ENCODE results near the gene CTNNBL1. TPM values are rescaled to one million over a fixed set of nuclear protein-coding genes. Genes with fewer than 3 reads are reported as not detected.
A peak's percentile ranks its signal among the peaks of the same experiment; 100 is the strongest.

CTNNBL1 gene
- total RNA-seq, 1 experiment from 2014 or later = 64.4 TPM

DNA sequence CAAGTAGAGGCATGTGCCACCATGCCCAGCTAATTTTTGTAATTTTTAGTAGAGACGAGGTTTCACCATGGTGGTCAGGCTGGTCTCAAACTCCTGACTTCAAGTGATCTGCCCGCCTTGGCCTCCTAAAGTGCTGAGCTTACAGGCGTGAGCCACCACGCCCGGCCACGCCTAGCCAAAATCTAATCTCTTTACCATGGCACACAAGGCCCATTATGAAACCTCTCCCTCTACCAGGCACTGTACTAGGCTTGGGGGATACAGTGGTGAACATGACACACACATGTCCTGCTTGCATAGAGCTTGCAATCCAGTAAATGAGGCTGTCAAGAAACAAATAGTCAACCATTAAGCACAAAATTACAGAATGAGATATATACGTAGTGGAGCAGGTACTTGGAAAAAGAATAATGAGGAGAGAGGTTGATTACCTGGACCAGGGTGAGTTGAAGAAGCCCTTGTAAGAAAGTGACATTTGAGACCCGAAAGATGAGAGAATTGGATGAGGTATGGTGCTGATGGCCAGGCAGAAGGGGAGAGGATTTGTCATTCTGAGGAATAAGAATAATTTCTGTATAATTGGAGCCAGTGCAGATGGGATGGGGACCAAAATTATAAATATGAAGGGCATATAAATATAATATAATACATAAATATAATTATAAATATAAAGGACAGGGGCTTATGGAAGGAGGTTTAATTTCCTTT lies 1.2 kb upstream of the CTNNBL1 start (continued):
- TF ChIP-seq, protein P1, sequence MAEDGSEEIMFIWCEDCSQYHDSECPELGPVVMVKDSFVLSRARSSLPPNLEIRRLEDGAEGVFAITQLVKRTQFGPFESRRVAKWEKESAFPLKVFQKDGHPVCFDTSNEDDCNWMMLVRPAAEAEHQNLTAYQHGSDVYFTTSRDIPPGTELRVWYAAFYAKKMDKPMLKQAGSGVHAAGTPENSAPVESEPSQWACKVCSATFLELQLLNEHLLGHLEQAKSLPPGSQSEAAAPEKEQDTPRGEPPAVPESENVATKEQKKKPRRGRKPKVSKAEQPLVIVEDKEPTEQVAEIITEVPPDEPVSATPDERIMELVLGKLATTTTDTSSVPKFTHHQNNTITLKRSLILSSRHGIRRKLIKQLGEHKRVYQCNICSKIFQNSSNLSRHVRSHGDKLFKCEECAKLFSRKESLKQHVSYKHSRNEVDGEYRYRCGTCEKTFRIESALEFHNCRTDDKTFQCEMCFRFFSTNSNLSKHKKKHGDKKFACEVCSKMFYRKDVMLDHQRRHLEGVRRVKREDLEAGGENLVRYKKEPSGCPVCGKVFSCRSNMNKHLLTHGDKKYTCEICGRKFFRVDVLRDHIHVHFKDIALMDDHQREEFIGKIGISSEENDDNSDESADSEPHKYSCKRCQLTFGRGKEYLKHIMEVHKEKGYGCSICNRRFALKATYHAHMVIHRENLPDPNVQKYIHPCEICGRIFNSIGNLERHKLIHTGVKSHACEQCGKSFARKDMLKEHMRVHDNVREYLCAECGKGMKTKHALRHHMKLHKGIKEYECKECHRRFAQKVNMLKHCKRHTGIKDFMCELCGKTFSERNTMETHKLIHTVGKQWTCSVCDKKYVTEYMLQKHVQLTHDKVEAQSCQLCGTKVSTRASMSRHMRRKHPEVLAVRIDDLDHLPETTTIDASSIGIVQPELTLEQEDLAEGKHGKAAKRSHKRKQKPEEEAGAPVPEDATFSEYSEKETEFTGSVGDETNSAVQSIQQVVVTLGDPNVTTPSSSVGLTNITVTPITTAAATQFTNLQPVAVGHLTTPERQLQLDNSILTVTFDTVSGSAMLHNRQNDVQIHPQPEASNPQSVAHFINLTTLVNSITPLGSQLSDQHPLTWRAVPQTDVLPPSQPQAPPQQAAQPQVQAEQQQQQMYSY (CRISPR knock-in tag; IDR thresholded peaks at IDR 0.05) = no peak

DNA sequence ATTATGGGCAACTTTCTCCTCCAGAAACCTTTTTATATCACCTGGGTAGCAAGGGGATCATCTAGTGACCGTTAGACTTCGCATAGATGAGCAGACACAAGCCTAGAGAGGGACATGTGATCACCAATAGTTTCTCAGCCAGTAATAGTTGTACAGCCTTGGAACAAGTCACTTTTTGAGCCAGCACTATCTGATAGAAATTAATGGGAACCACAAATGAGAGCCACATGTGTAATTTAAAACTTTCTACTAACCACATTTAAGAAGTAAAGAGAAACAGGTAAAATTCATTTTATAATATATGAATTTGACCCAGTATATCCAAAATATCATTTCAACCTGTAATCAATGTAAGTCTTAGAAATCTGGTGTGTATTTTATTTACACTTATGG lies 592 bp upstream of the CTNNBL1 start:
- Mint-ChIP-seq H3K4me3 (peak overlapping the region; percentile 99), H3K9me3 (no peaks in the 10 kb centered on the region), H3K4me1 (peaks cover 5% of the 10 kb centered on the region), H3K27me3 (ENCODE audit: low read depth) (peaks cover 19% of the 10 kb centered on the region), H3K36me3 (no peaks in the 10 kb centered on the region), H3K27ac (no peak overlapping the region)
- ATAC-seq (no peak), DNase-seq (ENCODE audit: low spot score) (no peak)
- POLR2A ChIA-PET = no interaction called here
- TF ChIP-seq, protein P2, sequence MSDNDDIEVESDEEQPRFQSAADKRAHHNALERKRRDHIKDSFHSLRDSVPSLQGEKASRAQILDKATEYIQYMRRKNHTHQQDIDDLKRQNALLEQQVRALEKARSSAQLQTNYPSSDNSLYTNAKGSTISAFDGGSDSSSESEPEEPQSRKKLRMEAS (CRISPR knock-in tag; IDR thresholded peaks at IDR 0.05) = no peak
- TF ChIP-seq, protein P3, sequence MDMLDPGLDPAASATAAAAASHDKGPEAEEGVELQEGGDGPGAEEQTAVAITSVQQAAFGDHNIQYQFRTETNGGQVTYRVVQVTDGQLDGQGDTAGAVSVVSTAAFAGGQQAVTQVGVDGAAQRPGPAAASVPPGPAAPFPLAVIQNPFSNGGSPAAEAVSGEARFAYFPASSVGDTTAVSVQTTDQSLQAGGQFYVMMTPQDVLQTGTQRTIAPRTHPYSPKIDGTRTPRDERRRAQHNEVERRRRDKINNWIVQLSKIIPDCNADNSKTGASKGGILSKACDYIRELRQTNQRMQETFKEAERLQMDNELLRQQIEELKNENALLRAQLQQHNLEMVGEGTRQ (CRISPR knock-in tag; IDR thresholded peaks at IDR 0.05) = no peak
- TF ChIP-seq ZNF263 (CRISPR knock-in tag; IDR thresholded peaks at IDR 0.05; ENCODE audit: low read depth) (no peak), NR3C1 (CRISPR knock-in tag; conservative IDR thresholded peaks at IDR 0.05; ENCODE audit: low read depth) (no peak), MYBL2 (CRISPR knock-in tag; IDR thresholded peaks at IDR 0.05) (no peak), FOXP1 (CRISPR knock-in tag; IDR thresholded peaks at IDR 0.05; ENCODE audit: borderline replicate concordance) (no peak), TP53 (CRISPR knock-in tag; IDR thresholded peaks at IDR 0.05) (no peak), MXD4 (CRISPR knock-in tag; IDR thresholded peaks at IDR 0.05; ENCODE audit: borderline replicate concordance) (no peak), FOXJ3 (CRISPR knock-in tag; IDR thresholded peaks at IDR 0.05; ENCODE audit: borderline replicate concordance) (no peak), SOX15 (CRISPR knock-in tag; IDR thresholded peaks at IDR 0.05) (no peak), FOXK1 (CRISPR knock-in tag; IDR thresholded peaks at IDR 0.05) (no peak), RORB (CRISPR knock-in tag; IDR thresholded peaks at IDR 0.05) (no peak), NFATC4 (CRISPR knock-in tag; IDR thresholded peaks at IDR 0.05) (no peak)
- TF ChIP-seq, protein P4, sequence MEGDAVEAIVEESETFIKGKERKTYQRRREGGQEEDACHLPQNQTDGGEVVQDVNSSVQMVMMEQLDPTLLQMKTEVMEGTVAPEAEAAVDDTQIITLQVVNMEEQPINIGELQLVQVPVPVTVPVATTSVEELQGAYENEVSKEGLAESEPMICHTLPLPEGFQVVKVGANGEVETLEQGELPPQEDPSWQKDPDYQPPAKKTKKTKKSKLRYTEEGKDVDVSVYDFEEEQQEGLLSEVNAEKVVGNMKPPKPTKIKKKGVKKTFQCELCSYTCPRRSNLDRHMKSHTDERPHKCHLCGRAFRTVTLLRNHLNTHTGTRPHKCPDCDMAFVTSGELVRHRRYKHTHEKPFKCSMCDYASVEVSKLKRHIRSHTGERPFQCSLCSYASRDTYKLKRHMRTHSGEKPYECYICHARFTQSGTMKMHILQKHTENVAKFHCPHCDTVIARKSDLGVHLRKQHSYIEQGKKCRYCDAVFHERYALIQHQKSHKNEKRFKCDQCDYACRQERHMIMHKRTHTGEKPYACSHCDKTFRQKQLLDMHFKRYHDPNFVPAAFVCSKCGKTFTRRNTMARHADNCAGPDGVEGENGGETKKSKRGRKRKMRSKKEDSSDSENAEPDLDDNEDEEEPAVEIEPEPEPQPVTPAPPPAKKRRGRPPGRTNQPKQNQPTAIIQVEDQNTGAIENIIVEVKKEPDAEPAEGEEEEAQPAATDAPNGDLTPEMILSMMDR (IDR thresholded peaks at IDR 0.05) = no peak
- TF ChIP-seq, protein P5, sequence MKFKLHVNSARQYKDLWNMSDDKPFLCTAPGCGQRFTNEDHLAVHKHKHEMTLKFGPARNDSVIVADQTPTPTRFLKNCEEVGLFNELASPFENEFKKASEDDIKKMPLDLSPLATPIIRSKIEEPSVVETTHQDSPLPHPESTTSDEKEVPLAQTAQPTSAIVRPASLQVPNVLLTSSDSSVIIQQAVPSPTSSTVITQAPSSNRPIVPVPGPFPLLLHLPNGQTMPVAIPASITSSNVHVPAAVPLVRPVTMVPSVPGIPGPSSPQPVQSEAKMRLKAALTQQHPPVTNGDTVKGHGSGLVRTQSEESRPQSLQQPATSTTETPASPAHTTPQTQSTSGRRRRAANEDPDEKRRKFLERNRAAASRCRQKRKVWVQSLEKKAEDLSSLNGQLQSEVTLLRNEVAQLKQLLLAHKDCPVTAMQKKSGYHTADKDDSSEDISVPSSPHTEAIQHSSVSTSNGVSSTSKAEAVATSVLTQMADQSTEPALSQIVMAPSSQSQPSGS (CRISPR knock-in tag; IDR thresholded peaks at IDR 0.05; ENCODE audit: borderline replicate concordance, low read depth) = no peak
- TF ChIP-seq, protein P6, sequence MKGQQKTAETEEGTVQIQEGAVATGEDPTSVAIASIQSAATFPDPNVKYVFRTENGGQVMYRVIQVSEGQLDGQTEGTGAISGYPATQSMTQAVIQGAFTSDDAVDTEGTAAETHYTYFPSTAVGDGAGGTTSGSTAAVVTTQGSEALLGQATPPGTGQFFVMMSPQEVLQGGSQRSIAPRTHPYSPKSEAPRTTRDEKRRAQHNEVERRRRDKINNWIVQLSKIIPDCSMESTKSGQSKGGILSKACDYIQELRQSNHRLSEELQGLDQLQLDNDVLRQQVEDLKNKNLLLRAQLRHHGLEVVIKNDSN (CRISPR knock-in tag; IDR thresholded peaks at IDR 0.05) = no peak
- TF ChIP-seq, protein P7, sequence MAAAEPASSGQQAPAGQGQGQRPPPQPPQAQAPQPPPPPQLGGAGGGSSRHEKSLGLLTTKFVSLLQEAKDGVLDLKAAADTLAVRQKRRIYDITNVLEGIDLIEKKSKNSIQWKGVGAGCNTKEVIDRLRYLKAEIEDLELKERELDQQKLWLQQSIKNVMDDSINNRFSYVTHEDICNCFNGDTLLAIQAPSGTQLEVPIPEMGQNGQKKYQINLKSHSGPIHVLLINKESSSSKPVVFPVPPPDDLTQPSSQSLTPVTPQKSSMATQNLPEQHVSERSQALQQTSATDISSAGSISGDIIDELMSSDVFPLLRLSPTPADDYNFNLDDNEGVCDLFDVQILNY (CRISPR knock-in tag; IDR thresholded peaks at IDR 0.05) = no peak
- TF ChIP-seq, protein P8, sequence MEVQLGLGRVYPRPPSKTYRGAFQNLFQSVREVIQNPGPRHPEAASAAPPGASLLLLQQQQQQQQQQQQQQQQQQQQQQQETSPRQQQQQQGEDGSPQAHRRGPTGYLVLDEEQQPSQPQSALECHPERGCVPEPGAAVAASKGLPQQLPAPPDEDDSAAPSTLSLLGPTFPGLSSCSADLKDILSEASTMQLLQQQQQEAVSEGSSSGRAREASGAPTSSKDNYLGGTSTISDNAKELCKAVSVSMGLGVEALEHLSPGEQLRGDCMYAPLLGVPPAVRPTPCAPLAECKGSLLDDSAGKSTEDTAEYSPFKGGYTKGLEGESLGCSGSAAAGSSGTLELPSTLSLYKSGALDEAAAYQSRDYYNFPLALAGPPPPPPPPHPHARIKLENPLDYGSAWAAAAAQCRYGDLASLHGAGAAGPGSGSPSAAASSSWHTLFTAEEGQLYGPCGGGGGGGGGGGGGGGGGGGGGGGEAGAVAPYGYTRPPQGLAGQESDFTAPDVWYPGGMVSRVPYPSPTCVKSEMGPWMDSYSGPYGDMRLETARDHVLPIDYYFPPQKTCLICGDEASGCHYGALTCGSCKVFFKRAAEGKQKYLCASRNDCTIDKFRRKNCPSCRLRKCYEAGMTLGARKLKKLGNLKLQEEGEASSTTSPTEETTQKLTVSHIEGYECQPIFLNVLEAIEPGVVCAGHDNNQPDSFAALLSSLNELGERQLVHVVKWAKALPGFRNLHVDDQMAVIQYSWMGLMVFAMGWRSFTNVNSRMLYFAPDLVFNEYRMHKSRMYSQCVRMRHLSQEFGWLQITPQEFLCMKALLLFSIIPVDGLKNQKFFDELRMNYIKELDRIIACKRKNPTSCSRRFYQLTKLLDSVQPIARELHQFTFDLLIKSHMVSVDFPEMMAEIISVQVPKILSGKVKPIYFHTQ (CRISPR knock-in tag; IDR thresholded peaks at IDR 0.05) = no peak
- TF ChIP-seq, protein P9, sequence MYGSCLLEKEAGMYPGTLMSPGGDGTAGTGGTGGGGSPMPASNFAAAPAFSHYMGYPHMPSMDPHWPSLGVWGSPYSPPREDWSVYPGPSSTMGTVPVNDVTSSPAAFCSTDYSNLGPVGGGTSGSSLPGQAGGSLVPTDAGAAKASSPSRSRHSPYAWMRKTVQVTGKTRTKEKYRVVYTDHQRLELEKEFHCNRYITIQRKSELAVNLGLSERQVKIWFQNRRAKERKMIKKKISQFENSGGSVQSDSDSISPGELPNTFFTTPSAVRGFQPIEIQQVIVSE (CRISPR knock-in tag; IDR thresholded peaks at IDR 0.05; ENCODE audit: borderline replicate concordance) = no peak
- CTCF ChIA-PET = no interaction called here
